Spleen (tissue), 7 donors: ENCODE measurements around the gene GNAO1.

Experiments used
- CTCF ChIP-seq, 11 experiments: fragments of 200-600 bp in 7 of 11; fragments of 450-650 bp in 4 of 11; sonication (generic) in 4 of 11; IDR thresholded peaks in 8 of 11; conservative IDR thresholded peaks in 3 of 11; 1 replicate in 7 of 11; 2 replicates in 4 of 11; pipeline versions ENCODE4 v1.4.0 to v1.8.0; 2016 to 2021; ENCODE audit warnings: antibody characterized with exemption in 11 of 11, inconsistent platforms in 4 of 11, mild to moderate bottlenecking in 1 of 11
- POLR2A ChIP-seq, 3 donors: fragments of 450-650 bp; IDR thresholded peaks; one replicate each; pipeline ENCODE4 v1.5.1; 2017; ENCODE audit warnings: antibody characterized with exemption in 3 of 3, mild to moderate bottlenecking in 1 of 3
- POLR2AphosphoS5 ChIP-seq, 3 donors: sonication (generic); formaldehyde crosslinking; IDR thresholded peaks; one replicate each; pipeline ENCODE4 v1.5.1; 2017; ENCODE audit warnings: antibody characterized with exemption in 3 of 3
- donor health status: DM: no; HTN: no; CAD: no; lungs with moderate emphysema.
- donor health status: DM: no; HTN: no; CAD: no.
- donor health status: DM: no; HTN: no; CAD: no.

- TF ChIP-seq CTCF (IDR thresholded peaks at IDR 0.05 in 8 of 11, conservative IDR thresholded peaks at IDR 0.05 in 3 of 11) = no peak
- no peak for TF ChIP-seq POLR2A (IDR thresholded peaks at IDR 0.05)
- no peak for TF ChIP-seq POLR2AphosphoS5 (IDR thresholded peaks at IDR 0.05)
These were observed 98.6 kb downstream of the GNAO1 start for GRCh38 chr16:56289862-56290261.
